ENCODE results near the gene MTCL1.

The MTCL1 gene

DNA sequence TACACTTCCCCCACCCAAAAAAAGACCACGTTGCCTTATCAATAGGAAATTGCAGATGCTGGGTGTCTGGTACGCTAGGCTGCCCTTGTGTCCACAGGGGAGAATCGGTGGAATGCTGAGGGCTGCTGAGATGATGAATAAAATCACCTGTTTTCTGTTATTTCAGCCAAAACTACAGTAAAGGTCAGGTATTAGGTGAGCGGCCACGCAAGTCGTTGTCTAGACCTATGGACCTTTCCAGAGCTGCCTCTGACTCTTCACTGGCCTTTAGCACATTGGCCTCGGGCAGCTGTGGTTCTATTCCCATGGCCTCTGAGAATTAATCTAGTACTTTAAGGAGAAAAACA lies 89.6 kb downstream of the MTCL1 start:
- no peak for DNase-seq

DNA sequence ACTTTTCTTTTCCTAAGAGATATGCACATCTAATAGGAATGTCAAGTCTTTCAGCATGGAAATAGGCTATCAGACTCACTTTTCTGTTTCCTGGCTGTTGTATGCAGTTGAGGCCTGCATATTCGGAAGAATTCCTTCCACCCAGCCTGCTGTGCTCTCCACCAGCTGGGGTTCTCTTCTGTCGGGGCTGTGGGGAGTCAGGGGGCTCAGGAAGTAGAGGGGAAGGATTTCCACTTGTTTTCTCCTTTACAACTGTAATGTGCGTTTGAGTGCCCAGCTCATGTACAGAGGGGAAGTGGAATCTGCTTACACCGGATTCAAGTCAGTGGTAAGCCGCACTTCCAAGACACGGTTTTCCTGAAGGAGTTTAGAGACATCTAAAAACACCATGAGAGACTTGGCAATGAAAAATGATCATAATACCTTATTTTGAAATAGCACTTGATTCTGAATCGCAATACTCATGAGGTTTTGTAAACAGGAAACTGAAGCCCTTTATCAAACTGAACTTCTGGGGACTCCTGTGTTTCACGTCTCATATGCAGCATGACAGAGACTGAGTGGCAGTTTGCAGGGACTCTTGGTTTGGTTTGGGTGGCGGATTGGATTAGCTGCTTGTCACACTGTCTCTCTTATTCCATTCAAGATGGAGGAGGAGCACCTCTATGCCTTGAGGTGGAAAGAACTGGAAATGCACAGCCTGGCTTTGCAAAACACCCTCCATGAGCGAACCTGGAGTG lies 90.4 kb downstream of the MTCL1 start:
- no peak for DNase-seq

GRCh38 chr18:8797206-8797605 lies 91.8 kb downstream of the MTCL1 start:
- no peak for DNase-seq

GRCh38 chr18:8799001-8799400 lies 93.6 kb downstream of the MTCL1 start:
- peak; percentile 47 for DNase-seq

DNA sequence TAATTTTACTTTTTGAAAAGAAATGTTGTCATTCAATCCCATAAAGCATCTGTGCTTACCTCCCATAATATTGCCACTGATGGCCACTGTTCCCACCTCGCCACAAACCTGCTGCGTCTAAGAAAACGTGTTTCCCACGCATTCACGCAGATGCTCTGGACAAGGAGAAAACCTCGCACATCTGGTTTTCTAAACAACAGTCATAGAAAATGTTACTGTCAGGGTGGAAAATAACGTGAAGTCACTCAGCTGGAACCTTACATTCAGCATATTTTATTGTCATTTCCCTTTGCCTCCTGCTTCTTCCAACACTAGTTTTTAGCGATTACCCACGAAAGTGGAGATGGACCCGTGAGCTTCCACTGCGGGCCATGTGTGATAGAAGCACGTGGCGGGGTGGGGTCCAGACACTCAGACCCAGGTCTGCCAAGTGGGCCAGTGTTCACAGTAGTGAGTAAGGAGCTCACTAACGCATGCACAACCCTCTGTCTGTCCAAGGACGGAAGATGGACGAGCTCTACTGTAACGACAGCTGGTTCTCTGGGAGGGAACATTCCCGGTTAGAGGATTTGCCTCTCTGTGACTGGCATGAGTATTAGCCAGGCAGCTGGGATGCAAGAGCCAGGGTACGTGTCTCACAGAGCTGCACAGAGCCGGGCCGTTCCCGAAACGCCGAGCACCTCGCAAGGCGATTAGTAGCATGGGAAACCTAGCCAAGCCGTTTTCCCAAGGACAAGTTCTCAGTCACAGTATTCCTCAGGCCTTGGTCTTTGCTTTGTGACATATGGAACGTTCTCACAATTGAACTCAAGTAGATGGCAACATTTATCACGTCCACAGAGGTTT lies 94.5 kb downstream of the MTCL1 start:
- peak; percentile 65 for DNase-seq

- DNase-seq: peak; percentile 99
Measured at GRCh38 chr18:8800445-8800844, 95.1 kb downstream of the MTCL1 start.

DNA sequence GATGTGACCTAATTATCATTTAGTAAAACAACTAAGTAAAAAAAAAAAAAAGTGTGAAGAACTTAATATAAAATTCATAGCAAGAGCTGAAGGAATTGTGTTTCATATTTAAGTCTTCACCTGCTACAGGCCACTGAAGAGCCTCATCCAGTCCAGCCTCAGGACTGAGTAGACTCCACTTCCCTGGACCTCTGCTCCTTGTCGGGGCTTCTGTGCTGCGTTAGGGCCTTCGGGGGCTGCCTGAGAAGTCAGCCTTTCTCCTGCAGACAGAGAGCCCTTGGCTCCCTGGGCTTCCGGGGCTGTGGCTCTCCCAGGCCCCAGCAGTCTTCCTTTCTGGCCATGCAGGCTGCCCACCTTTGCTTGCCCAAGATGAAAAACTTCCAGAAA lies 95.5 kb downstream of the MTCL1 start:
- DNase-seq: no peak

DNA sequence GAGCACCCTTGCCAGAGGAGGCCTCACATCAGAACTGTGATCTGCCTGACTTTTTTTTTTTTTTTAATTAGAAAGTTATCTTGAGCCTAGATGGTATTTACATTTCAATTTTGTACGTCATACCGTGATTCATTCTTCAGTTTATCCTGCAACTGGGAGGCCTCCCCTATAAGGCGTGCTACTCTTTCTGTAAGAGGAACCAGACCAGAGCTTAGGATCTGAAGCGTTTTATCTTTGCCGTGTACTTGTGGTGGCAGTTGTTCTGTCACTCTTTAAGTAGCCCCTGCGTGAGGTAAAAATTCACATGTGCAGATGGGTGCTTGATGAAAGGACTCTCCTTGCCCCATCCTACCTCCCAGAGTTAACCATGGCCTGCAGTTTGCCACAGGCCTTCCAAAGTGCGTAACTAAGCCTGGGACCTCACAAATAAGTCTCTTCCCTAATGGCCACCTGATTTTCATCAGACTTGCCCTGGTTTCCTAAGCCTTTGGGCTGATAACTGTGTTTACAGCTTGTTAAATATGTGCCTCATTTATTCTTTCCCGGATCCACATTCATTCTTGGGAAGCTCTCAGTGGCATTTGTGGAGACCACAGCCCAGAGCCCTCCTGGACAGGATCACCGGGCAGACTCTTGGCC lies 96.0 kb downstream of the MTCL1 start:
- DNase-seq: peak; percentile 92

GRCh38 chr18:8802017-8802672 lies 96.8 kb downstream of the MTCL1 start:
- DNase-seq: peak; percentile 46

DNA sequence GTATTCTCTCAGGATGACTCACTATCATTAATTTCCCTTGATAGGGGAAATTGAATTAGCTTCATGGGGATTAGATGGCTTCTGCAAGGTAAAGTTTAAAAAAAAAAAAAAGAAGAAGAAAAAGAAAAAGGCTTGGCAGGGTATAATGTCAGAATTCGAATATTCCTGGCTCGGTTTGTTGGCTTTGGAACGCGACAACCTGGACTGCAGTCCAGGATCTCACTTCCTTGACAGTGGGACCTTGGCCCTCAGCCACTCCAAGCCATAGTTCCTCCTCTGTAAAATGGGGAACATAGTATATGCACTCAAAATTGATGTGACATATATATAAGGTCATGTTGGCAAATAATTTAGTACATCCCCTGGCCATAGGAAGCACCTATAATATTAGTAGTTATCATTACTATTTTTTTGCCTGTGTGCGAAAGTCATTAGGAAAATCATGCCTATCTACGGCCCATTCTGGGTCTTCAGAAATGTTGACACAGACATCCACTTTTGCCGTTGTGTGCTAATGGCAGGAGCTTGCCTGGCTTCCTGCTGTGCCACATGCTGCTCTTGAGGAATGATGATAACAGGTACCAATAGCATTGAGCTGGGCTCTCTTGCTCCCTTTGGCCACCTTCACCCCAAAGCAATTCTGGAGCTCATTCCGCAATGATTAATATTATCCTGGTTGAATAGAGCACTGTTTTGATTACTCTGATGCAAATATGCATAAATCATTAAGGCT lies 97.9 kb downstream of the MTCL1 start:
- no peak for DNase-seq

DNA sequence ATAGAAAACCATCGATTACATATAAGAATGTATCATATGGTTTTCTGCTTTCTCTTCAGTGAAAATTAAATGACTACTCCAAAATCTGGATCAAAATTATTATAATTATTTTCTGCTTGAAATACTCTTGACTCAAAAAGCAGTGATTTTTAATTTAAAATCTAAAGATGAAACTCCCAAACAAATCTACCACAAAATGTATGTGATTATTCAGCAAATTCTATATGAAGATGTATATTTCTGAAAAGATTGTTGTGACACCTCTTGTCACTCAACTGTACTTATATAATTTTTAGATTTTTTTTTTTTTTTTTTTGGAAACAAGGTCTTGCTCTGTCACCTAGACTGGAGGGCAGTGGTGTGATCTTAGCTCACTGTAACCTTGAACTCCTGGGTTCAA lies 98.6 kb downstream of the MTCL1 start:
- no peak for DNase-seq

DNA sequence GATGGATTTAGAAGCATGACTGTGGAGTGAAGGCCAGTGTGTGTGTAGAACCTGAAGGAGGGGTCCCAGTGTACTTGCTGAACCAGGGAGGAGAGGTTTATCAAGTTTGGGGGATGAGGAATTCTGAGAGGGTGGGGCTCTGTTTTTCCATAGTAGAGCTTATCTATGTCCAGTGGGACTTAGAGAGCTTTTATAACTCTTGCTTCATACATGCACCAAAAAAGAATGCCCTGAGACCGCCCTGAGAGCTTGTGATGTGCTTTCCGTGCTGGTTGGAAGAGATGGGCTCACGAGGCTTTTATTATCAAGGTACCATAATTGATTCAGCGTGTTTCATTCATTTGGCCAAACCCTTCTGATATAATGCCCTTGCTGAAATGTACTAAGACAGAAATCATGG lies 100.2 kb downstream of the MTCL1 start:
- DNase-seq: no peak

- no peak for DNase-seq
Measured at GRCh38 chr18:8806100-8806797, 100.9 kb downstream of the MTCL1 start.

DNA sequence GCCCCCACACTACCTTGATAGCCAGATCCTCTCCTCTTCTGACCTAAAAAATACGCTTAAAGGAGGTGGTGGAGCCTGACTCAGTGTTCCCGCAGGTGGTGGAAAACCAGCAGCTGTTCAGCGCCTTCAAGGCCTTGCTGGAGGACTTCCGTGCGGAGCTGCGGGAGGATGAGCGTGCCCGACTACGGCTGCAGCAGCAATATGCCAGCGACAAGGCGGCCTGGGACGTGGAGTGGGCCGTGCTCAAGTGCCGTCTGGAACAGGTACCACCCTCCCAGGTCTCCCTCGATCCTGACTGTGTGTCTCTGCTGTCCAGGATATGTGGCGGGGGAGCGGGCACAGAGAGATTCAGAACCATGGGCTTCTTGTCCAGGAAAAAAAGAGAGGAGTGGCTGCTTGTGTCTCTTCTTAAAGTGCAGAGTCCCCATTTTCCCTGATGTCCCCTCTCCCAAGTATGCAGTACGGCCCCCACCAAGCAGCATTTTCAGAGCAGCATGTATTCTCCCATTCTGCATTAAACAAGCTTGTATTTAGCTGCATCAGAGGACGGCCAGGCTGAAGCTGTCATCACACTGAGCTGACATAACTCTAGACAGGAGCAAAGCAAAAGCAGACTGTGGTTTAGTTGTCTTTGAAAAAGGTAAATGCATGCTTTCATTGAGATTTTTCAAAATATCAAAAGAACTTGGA lies 101.6 kb downstream of the MTCL1 start:
- DNase-seq: no peak

DNA sequence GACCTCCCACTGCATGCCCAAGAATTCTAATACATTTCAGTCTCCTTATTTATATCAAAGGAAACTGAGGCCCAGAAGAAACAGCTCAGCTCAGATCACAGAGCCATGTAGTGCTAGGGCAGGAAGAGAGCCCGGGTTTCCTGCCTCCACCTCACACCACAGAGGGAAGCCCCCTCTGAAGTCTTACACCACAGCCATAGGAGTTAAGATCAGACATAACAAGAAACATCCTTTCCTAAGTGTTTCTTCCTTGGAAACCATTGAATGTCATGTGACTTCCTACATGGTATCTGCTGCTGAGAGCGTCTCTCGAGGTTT lies 102.1 kb downstream of the MTCL1 start:
- DNase-seq: no peak

DNA sequence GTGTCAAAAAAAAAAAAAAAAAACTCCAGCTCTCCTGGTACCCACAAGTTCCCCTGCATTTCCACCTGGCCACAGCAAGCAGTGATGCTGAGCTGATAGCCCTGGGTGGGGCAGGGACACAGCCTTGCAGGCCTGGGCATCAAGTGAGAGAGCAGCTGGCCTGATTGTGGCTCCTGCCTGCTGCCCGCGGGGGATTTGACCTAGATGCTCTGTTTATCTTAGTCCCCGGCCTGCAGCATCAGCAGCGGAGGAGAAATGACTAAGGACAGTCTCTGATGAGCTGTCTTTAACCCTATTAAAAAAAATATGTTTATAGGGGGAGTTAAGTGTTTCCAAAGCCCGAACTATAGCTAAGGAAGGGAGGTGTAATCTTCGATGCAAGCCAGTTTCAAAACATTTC lies 102.6 kb downstream of the MTCL1 start:
- DNase-seq: no peak

- DNase-seq: no peak
Measured at GRCh38 chr18:8809514-8809913, 104.2 kb downstream of the MTCL1 start.

GRCh38 chr18:8810157-8810556 lies 104.8 kb downstream of the MTCL1 start:
- no peak for DNase-seq

GRCh38 chr18:8811115-8811514 lies 105.8 kb downstream of the MTCL1 start:
- DNase-seq: no peak

DNA sequence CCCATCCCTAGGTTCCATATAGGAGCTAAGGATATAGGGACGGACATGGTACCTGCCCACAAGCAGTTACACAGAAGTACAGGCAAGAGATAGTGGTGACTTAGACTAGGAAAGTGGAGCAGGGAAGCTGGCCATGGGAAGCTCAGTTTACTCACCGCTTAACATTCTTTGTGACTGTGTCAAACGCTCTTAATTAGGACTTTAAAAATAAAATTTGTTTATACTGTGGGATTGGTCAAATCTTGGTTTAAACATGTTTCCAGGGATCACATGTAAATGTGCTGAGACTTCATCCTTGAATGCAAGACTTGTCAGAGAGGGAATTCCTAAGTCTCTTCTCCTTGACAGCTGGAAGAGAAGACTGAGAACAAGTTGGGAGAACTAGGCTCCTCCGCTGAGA lies 107.3 kb downstream of the MTCL1 start:
- peak; percentile 71 for DNase-seq

- DNase-seq: peak; percentile 91
Measured at GRCh38 chr18:8813611-8814010, 108.3 kb downstream of the MTCL1 start.

Measured in fibroblast of skin of scalp (primary cell).